ENCODE measurements around the gene CCSER1.

DNA sequence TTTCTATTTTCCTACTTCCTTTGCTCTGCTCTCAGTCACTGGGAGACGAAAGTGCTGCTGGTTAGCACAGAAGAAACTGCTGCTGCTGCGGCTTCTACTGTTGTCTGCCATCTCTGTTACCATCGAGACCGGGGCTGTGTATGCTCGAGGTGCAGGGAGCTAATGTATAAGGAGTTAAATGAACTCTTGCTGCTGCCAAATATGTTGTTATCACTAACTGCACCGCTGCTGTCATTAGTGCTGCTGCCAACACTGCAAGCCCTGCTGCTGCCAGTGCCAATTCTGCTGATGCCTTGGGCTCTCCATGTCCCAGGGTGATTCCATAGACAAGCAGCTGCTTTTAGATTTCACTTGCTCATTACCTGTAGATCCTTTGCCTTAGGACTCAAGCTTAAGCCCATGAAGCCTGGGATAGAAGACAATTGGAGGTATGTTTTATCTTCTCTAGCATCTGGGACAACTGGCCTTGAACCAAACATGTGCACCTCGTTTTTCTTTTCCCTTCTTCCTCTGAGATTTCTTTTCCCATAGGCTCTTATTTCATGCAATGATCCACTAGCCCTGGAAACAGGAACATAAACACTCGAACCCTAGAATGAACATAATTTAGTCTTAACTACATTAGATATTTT lies 107.8 kb downstream of the CCSER1 start:
- TF ChIP-seq EZH2 (IDR thresholded peaks at IDR 0.05; ENCODE audit: insufficient read depth, poor library complexity, severe bottlenecking) (no peak), EZH2phosphoT487 (IDR thresholded peaks at IDR 0.05; ENCODE audit: insufficient read depth, low read depth) (no peak)

Measured in GM23248 (cell line).